Activated CD4-positive, alpha-beta T cell treated with anti-CD3 and anti-CD28 coated beads, Interleukin-2, amount 50 U/mL, for 4 hours (primary cell): ENCODE results near the gene TGFBR2.

Experiments used
- DNase-seq, 2 experiments: peaks; one replicate each; pipeline ENCODE4 v3.0.0-alpha.2; 2020

TGFBR2 gene

GRCh38 chr3:30694148-30694547, 87.7 kb downstream of the TGFBR2 start:
- no peak for DNase-seq

GRCh38 chr3:30694668-30695067, 88.3 kb downstream of the TGFBR2 start:
- no peak for DNase-seq

DNA sequence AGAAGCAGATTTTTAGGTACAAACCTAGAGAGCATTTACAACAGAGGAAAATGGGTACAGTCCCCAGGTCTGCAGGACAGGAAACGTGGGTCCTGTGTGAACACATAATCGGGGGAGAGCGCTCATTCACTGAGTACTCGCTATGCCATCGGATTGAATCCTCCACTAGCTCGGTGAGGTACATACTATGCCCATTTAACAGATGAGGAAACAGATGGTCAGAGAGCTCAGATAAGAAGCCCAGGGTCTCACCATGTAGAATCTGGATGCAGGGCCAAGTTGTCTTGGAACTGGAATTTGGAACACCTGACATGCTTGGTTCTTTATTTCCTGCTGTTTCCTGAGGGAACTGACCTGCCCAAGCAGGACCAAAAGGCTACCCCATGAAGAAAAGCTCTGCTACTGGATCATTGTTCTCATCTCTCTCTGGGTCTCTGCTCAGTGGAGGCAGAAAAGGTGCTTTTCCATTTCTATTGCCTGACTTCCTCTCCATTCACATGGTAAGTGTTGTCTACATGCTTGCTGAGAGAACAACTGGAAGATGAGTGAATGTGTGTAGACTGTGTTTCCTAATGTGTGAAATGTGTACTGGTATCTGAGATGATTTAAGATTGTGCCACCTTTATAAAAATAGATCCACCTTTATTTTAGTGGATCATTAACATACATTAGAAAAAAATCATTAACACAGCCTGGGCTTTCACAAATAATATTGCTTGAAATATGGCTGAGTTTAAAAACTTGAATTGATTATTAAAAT, 89.1 kb downstream of the TGFBR2 start:
- DNase-seq = no peak

- DNase-seq = no peak
Observed at GRCh38 chr3:30696403-30696819, 90.0 kb downstream of the TGFBR2 start.

DNA sequence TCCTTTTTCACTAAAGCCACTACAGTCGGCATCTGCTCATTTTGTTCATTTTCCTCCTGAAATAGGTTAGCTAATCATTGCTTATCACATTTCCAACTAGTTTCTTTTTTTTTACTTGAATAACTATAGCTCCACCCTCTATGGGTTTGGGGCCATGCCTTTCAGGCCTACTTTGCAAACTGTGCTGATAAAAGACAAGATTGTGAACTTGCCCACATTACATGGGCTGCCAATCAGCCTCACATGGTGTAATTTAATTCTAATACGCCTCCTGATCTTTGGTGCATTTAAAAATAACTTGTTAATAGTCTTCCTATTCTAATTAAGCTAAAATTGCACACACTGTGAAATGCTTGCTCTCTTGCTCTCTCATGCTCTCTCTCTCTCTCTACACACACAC, 90.5 kb downstream of the TGFBR2 start:
- DNase-seq = no peak

- DNase-seq = no peak
Observed at GRCh38 chr3:30698549-30698948, 92.1 kb downstream of the TGFBR2 start.

DNA sequence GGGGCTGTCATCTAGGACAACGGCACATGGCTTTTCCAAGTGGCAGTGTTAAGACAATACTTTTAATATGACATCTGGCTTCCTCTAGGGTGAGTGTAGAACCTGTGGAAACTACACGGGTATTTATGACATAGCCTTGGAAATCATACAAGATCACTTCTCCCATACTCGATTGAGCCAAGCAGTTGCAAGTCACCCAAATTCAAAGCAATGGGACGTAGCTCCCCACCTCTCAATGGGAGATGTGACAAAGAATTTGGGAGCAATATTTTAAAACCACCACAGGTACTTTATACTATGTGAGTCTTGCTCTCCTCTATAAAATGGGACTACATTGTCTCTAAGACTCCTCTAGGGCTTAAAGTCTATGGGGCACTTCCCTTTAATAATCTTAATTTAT, 93.5 kb downstream of the TGFBR2 start:
- DNase-seq = no peak

DNA sequence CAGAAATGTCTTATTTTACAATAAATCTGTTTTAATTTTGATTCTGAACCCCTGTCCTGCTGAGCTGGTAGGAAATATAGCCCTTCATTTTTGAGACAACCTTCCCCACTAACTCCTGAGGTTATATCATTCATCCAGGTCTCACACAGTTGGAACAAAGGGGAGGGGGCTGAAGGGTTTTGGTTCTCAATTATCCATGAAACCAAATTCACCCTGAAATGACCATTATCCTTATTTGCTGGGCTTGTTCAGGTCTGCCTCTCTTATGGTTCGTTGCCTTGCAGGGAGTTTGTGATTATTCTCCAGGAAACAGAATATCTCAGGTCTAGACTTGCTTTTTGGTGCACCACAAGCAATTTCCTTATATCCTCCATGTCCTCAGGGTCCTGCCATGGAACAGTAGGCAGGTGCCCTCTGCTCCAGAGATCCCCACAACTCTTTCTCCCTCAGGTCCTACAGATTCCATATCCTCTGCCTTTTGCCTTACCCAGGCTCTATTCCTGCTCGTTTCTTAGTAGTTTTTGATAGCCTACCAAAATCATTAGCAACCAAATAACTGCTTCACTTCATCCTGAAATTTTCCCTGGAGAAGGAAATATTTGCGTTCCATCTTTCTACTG, 94.4 kb downstream of the TGFBR2 start:
- DNase-seq = no peak

- no peak for DNase-seq
Observed at GRCh38 chr3:30702038-30702827, 95.8 kb downstream of the TGFBR2 start.

DNA sequence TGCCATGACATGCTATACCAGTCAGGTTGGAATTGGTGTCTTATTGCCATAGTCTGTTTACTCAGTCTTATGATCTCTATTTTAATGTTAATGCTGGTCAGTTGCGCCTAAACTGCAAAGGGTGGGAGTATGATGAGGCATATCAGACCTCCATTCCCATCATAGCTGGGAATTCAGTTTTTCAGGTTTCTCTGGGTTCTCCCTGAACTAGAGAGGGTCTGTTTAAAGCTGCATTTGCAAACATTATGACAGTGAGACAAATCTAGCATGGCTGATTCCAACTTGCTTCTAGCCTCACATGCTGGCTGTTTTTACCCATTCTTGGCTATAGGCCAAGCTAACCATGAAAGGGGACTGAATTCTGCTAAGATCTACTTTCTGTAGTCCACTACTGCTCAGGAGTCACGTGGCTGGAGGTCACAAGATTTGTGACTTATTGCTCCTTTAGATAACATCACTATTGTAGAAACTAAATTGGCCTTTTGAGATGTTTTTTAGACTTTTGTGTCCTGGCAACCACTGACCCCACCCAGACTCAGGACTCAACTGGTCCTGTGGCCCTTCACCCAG, 96.5 kb downstream of the TGFBR2 start:
- DNase-seq = no peak

DNA sequence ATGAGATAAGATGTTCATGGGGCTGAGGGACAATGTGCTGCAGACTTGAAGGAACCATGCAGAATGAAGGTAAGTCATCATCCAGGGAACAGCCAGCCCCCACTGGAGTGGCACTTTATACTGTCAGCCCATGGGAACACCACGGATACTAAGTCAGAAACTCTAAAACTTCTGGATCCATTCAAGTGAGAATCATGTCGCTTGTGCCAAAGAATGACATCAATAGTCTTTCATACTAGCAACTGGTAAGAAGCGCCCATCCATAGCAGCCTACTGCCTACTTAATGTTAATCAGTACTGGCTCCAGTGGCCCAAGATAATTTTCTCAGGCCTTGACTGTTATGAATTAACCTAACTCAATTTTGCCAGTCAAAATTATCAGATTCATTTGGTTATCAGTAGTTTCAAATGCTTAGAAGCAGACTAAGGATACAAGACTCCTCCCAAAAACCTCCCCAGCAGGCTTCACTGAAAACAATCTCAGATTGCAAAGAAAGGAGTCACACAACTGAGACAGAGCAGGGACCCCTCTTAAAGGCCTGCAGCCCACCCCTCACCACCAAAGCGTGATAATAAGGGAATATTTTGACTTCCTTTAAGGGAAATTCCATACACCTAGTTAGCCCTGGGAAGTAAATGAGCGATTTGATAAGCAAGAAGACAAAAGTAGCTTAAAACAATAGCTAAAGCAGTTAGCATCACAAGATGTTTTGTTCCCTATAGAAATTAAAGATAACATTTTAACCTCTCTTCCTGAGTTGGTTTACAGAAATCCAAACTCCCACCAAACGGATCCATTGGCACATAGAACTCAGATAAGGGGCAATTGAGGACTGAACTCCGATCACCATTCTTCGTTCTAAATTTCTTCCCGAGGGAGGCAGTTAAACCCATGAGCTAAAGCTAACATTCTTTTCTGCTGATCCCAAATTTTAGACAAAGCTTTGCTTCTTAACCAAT, 98.8 kb downstream of the TGFBR2 start:
- DNase-seq = no peak

GRCh38 chr3:30707825-30708224, 101.4 kb downstream of the TGFBR2 start:
- DNase-seq = no peak

- no peak for DNase-seq
Observed at GRCh38 chr3:30708472-30708871, 102.1 kb downstream of the TGFBR2 start.

DNA sequence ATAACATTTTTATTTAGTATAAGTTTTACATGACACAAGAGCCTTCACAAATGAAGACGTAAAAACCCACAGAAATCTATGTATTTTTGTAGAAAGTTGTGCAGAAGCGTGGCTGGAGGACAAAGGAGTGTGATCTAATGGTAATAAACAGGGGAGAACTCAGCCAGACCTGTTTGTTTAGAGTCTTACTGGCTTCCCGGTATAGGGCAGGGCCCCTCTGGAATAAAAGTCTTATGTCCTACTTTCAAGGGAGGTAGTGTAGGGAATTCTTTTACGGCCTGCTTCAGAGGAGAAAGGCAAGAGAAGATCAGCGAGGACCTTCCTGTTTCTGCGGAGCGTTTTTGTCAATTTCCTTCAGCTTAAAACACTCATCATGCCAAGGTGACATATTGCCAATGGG, 103.6 kb downstream of the TGFBR2 start:
- no peak for DNase-seq

DNA sequence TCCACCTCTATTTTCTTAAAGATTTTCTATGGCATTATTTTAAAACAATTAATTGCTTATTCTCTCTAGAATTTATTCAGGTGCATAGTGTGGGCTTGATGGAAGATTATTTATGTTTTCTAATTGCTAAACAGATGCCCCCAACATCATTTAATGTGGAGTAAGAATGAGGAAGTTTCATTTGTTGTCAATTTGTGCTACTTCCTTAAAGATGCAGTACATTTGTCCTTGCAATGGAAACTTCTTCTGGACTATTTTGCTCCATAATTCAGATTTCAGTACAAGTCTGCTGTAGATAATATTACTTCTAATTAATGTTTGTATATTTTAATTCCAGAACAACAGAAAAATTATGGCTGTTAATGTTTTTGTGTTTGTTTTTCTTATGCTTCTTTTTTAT, 104.8 kb downstream of the TGFBR2 start:
- no peak for DNase-seq

DNA sequence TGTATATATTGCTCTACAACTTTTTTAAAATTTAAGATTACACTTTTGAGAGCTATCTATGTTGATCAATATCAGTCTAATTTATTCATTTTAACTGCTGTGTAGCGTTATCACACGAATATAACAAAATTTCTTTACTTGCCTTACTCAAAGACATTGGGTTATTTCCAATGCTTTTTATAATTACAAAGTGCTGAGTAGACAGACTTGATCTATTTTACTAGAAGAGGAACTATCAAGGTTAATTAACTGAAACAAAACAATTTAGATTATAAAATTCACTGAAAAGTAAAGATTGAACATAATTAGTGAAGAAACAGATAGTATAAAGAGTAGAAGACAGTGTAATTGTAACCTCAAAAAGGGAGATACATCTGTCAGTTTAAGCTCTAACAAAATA, 105.5 kb downstream of the TGFBR2 start:
- DNase-seq = no peak

DNA sequence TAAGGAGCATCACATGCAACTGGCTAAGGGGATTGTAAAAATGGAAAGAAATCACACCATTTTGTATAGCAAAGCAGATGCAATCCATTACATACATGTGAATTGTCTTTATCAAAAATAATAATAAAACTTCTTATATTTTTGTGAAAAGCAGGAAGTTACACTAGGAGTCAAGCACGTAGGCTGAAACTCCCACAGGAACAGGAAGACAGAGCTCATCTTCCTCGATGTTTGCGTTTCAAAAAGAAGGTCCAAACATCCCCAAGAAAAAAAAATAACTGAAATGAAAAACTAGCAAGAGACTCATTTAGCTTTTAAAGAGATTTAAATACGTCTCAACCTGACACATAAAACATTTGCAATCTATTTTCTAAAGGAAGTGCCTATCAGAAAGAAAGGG, 106.6 kb downstream of the TGFBR2 start:
- no peak for DNase-seq

- no peak for DNase-seq
Observed at GRCh38 chr3:30713885-30714503, 107.6 kb downstream of the TGFBR2 start.

- DNase-seq = no peak
Observed at GRCh38 chr3:30719536-30719935, 113.1 kb downstream of the TGFBR2 start.

DNA sequence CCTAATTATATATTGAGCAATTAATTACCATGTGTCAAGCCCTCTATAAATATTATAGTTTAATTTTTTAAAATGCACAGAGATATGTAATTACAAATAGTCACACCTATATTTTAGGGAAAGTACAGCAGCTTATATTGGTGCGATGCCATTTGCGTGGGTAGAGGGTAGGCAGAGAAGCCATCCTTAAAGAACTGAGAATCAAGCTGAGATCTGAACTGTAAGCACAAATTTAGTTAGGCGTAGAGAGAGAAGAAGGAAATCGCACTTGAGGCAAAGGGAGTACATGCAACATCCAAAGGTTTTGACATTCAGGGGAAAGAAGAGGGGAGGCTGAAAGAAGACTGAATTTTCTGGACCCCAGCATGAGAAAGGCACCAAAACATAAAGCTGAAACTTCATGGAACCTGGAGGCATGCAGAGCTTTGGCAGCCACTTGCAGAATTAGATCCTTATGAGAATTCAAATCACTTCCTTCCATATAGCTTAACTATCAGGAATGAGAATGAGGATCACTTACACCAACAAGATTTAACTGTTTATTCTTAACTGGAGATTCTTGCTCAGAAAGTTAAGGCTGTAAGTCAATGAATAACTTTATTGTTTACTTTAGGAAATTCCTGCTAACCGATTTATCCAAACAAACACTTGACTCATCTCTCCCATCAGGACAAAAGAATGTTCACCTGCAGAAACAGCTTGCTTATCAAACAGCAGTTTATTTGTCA, 114.3 kb downstream of the TGFBR2 start:
- no peak for DNase-seq

DNA sequence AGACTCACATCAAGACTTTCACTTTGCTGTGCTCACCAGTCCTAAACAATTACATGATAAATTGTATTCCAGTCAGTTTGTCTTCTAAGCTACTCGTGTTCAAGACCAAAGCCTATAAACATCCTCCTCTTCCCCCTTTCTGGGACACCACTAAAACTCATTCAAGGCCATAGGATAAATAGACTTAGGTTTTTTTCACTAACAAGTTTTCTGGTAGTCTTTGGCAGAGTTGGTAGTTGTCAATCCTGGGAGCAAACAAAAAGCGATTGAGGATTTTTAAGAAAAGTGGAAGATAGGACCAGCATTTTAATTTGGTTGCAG, 114.9 kb downstream of the TGFBR2 start:
- DNase-seq = no peak
